HG03571 (cell line): Measurements from ENCODE around the gene TRIM69.
"Not testable (repeated sequence)": the region's sequence is repeated elsewhere in the genome, so short reads cannot be mapped to it uniquely, and the experiment has no call there.

Experiments
- ATAC-seq: cut with Tn5 transposase; IDR thresholded peaks from one replicate; pipeline ENCODE4 v1.9.1; 2021; ENCODE audit not compliant: unreplicated experiment

The TRIM69 gene, protein sequence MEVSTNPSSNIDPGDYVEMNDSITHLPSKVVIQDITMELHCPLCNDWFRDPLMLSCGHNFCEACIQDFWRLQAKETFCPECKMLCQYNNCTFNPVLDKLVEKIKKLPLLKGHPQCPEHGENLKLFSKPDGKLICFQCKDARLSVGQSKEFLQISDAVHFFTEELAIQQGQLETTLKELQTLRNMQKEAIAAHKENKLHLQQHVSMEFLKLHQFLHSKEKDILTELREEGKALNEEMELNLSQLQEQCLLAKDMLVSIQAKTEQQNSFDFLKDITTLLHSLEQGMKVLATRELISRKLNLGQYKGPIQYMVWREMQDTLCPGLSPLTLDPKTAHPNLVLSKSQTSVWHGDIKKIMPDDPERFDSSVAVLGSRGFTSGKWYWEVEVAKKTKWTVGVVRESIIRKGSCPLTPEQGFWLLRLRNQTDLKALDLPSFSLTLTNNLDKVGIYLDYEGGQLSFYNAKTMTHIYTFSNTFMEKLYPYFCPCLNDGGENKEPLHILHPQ

DNA sequence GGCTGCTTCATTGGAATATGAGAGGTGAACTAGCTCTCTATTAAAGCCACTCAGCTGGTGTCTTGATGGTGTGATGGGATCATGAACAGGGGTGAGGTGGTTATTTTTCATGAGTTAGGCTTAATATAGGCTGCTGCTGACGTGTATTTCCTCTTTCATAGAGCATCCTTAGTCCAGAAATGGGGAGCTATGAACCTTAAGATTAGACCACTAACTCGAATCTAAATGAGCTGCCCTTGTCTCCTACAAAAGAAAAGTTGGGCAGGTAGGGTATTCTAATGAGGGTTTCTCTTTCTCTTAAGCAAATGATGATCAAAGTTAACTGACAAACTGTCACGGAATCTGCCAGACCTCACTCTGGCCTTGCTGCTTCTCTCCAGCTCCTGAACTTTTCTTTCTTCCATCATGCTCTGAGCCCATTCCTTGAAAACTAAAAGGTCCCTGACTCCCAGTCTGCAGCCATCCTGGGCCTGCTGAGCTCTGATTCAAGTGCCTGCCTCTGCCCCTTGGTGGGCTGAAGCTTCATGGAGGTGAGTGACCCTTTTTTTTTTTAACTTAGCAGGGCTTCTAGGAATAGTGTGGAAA lies at the start of gene TRIM69:
Gene TRIM69, plus strand, starts transcription at position 348 of the 585 bp plus-strand sequence. Its CDS starts 177 bp downstream, at position 525.
- ATAC-seq, result no peak

DNA sequence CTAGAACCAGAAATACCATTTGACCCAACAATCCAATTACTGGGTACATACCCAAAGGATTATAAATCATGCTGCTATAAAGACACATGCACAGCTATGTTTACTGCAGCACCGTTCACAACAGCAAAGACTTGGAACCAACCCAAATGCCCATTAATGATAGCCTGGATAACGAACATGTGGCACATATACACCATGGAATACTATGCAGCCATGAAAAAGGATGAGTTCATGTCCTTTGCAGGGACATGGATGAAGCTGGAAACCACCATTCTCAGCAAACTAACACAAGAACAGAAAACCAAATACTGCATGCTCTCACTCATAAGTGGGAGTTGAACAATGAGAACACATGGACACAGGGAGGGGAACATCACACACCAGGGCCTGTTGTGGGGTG lies 47.0 kb upstream of the TRIM69 start:
- ATAC-seq, result not testable (repeated sequence)

DNA sequence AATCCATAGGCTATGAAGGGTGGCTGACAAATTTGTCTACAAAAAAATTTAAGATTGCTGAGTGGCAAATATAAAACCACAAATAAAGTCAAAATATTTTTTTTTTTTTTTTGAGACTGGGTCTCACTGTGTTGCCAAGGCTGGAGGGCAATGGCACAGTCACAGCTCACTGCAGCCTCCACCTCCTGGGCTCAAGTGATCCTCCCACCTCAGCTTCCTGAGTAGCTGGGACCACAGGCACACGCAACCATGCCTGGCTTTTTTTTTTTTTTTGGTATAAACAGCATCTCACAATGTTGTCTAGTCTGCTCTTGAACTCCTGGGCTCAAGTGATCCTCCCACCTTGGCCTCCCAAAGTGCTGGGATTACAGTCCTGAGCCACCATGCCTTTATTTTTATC lies 46.1 kb upstream of the TRIM69 start:
- not testable (repeated sequence) for ATAC-seq

DNA sequence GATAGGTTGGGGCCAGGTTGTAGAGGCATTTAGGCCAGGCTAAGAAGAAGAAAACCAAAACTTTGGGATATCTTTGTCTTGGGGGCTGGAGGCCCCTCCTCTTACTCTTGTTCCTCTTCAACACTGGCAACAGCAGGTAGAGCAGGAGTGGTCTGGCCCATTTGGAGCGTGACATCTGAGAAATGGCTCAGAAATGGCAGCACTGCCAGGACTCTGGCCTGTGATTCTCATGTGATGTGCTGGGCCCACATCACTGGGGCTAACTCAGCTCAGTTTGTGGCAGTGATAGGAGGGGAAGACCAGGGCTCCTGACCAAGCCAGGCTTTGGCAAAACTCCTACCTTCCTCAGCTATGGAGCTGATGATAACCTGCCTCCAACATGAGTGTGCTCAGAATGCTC lies 43.7 kb upstream of the TRIM69 start:
- ATAC-seq, result no peak

DNA sequence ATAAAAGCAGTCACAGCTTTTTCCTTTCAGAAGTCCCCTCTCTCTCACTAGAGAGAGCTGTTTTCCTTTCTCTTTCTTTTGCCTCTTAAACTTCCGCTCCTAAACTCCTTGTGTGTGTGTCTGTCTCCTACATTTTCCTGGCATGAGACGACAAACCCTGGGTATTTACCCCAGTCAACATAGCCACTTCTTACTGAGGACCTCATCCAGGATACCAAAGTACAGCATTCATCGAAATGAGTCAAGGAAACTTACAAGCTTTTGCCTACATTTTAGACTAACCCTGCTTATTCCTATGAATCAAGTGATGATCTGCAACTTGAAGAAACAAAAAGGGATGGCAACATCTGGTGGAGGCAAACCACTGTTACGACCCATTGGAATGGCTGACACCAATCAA lies 41.9 kb upstream of the TRIM69 start:
- no peak for ATAC-seq

DNA sequence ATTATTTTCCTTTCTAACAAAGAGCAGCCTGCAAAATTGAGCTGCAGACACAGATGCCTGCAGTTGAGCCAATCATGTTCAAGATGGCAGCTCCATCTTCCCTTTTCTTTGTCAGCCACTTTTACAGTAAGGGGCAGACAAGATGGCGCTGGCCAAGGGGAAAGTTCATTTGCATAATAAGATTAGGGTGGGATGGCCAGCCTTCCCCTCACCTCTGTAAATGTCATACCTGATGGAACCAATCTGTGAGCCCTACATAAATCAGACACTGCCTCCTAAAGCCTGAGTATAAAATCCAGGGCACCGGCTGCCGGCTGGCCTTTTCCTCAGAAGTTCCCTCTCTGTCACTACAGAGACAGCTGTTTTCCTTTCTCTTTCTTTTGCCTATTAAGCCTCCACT lies 41.0 kb upstream of the TRIM69 start:
- no peak for ATAC-seq

DNA sequence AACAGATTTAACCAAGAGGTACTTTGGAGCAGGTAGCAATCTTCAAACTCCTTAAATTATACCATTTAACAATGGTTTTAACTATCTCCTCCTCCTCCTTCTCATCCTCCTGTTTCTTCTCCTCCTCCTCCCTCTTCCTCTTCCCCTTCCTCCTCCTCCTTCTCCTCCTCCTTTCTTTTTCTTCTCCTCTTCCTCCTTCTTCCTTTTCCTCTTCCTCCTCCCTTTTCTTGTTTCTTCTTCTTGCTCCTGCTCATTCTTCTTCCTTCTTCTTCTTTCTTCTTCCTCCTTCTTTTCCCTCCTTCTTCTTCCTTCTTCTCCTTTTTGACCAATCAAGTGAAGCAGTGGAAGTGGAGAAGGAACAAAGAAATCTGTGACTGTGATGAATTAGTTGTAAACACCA lies 39.3 kb upstream of the TRIM69 start:
- no peak for ATAC-seq

DNA sequence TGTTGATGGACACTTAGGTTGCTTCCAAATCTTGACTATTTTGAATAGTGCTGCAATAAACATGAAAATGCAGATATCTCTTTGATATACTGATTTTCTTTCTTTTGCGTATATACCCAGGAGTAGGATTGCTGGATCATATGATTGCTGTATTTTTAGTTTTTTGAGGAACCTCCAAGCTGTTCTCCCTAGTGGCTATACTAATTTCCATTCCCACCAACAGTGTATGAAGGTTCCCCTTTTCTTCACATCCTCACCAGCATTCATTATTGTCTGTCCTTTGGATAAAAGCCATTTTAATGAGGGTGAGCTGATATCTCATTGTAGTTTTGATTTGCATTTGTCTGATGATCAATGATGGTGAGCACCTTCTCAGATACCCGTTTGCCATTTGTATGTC lies 37.7 kb upstream of the TRIM69 start:
- no peak for ATAC-seq

DNA sequence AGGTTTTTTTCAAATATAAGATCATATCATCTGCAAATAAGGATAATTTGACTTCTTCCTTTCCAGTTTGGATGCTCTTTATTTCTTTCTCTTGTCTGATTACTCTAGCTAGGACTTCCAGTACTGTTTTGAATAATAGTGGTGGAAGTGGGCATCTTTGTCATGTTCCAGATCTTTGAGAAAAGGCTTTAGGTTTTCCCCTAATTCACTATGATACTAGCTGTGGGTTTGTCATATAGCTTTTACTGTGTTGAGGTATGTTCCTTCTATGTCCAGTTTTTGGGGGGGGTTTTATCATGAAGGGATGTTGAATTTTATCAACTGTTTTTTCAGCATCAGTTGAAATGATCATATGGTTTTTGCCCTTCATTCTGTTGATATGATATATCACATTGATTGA lies 35.7 kb upstream of the TRIM69 start:
- ATAC-seq, result not testable (repeated sequence)

DNA sequence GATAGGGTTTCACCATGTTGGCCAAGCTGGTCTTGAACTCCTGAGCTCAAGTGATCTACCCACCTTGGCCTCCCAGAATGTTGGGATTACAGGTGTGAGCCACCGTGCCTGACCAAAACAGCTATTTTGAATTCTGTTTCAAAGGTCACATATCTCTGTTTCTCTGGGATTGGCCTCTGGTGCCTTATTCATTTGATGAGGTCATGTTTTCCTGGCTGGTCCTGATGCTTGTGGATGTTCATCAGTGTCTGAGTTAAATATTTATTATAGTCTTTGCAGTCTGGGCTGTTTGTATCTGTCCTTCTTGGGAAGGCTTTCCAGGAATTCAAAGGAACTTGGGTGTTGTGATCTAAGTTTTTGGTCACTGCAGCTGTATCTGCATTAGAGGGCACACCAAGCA lies 30.3 kb upstream of the TRIM69 start:
- no peak for ATAC-seq

DNA sequence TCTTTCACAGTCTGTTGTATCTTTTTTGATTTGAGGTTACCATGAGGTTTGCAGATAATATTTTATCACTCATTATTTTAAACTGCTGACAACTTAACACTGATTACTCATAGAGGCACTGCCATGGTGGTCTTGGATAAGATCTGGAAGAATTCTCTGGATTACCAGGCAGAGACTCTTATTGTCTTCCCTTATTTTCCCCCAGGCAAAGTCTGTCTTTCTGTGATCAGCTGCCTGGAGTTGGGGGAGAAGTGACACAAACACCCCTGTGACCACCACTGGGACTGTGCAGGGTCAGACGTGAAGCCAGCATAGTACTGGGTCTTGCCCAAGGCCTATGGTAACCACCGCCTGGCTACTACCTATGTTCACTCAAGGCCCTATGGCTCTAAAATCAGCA lies 29.9 kb upstream of the TRIM69 start:
- ATAC-seq, result no peak

DNA sequence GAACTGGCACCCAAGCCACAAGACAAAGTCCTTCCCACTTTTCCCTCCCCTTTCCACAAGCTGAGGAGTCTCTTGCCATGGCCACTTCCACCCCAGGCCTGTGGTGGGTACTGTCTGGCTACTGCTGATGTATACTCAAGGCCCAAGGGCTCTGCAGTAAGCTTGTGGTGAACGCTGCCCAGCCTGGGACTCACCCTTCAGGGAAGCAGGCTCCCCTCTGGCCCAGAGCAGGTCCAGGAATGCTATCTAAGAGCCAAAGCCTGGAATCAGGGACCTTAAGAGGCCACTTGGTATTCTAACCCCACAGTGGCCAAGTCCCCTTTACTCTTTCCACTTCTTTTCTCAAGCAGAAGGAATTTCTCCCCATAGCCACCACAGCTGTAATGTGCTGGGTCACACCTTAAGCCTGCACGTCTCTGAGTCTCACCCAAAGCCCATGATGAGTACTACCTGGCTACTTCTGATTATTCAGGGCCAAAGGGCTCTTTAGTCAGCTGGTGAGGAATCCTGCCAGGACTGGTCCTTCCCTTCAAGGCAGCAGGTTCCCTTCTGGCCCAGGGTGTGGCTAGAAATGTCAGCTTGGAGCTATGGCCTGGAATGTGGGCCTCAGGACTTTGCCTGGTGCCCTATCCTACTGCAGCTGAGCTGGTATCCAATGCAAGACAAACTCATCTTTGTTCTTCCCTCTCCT lies 29.2 kb upstream of the TRIM69 start:
- ATAC-seq, result no peak

DNA sequence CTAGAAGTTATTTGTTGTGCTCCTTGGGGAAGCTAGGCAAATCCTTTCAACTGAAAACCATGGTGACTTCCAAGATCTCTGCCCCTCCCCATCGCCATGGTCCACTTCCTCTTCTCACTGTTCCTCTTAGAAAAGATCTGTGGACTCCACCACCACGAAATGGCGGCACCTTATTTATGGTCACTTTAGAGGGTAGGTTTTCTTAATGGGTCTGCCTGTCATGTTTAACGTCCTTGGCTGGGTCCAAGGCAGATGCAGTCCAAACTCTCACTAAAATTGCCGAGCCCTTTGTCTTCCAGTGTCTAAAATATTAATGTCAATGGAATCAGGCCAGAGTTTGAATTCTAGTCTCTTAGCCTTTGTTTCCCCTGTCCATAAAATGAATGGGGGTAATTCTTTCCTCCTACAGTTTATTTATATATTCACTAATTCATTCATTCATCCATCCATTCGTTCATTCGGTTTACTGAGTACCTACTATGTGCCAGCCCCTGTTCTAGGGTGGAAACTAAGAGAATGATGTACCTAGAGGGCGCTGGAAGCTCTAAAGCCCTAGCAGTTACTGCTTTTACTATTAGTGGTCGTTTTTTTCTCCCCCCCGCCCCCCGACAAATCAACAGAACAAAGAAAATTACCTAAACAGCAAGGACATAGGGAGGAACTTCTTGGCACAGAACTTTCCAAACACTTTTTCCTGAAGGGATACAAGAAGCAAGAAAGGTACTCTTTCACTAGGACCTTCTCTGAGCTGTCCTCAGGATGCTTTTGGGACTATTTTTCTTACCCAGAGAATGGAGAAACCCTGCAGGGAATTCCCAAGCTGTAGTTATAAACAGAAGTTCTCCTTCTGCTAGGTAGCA lies 25.9 kb upstream of the TRIM69 start:
- ATAC-seq, result no peak

DNA sequence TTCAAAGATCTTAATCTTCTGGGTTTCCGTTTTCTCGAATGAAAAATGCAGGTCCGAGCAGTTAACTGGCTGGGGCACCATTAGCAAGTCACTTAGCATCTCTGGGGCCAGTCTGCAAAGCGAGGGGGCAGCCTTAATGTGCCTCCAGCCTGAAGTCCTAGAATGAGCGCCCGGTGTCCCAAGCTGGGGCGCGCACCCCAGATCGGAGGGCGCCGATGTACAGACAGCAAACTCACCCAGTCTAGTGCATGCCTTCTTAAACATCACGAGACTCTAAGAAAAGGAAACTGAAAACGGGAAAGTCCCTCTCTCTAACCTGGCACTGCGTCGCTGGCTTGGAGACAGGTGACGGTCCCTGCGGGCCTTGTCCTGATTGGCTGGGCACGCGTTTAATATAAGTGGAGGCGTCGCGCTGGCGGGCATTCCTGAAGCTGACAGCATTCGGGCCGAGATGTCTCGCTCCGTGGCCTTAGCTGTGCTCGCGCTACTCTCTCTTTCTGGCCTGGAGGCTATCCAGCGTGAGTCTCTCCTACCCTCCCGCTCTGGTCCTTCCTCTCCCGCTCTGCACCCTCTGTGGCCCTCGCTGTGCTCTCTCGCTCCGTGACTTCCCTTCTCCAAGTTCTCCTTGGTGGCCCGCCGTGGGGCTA lies 25.1 kb upstream of the TRIM69 start, which contains the start of the genes B2M and PATL2:
Gene B2M, plus strand, starts transcription at position 422 of the 647 bp plus-strand sequence. Its CDS starts 30 bp downstream, at position 452.
Gene PATL2, minus strand, starts transcription at position 228 of the 647 bp plus-strand sequence. CDS start 34,833 bp downstream, outside the sequence.
- ATAC-seq, result peak; percentile 76

DNA sequence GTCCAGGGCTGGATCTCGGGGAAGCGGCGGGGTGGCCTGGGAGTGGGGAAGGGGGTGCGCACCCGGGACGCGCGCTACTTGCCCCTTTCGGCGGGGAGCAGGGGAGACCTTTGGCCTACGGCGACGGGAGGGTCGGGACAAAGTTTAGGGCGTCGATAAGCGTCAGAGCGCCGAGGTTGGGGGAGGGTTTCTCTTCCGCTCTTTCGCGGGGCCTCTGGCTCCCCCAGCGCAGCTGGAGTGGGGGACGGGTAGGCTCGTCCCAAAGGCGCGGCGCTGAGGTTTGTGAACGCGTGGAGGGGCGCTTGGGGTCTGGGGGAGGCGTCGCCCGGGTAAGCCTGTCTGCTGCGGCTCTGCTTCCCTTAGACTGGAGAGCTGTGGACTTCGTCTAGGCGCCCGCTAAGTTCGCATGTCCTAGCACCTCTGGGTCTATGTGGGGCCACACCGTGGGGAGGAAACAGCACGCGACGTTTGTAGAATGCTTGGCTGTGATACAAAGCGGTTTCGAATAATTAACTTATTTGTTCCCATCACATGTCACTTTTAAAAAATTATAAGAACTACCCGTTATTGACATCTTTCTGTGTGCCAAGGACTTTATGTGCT lies 24.5 kb upstream of the TRIM69 start:
- ATAC-seq, result peak; percentile 5

DNA sequence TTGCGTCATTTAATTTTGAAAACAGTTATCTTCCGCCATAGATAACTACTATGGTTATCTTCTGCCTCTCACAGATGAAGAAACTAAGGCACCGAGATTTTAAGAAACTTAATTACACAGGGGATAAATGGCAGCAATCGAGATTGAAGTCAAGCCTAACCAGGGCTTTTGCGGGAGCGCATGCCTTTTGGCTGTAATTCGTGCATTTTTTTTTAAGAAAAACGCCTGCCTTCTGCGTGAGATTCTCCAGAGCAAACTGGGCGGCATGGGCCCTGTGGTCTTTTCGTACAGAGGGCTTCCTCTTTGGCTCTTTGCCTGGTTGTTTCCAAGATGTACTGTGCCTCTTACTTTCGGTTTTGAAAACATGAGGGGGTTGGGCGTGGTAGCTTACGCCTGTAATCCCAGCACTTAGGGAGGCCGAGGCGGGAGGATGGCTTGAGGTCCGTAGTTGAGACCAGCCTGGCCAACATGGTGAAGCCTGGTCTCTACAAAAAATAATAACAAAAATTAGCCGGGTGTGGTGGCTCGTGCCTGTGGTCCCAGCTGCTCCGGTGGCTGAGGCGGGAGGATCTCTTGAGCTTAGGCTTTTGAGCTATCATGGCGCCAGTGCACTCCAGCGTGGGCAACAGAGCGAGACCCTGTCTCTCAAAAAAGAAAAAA lies 23.9 kb upstream of the TRIM69 start:
- no peak for ATAC-seq

DNA sequence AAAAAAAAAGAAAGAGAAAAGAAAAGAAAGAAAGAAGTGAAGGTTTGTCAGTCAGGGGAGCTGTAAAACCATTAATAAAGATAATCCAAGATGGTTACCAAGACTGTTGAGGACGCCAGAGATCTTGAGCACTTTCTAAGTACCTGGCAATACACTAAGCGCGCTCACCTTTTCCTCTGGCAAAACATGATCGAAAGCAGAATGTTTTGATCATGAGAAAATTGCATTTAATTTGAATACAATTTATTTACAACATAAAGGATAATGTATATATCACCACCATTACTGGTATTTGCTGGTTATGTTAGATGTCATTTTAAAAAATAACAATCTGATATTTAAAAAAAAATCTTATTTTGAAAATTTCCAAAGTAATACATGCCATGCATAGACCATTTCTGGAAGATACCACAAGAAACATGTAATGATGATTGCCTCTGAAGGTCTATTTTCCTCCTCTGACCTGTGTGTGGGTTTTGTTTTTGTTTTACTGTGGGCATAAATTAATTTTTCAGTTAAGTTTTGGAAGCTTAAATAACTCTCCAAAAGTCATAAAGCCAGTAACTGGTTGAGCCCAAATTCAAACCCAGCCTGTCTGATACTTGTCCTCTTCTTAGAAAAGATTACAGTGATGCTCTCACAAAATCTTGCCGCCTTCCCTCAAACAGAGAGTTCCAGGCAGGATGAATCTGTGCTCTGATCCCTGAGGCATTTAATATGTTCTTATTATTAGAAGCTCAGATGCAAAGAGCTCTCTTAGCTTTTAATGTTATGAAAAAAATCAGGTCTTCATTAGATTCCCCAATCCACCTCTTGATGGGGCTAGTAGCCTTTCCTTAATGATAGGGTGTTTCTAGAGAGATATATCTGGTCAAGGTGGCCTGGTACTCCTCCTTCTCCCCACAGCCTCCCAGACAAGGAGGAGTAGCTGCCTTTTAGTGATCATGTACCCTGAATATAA lies 23.0 kb upstream of the TRIM69 start:
- ATAC-seq, result no peak

DNA sequence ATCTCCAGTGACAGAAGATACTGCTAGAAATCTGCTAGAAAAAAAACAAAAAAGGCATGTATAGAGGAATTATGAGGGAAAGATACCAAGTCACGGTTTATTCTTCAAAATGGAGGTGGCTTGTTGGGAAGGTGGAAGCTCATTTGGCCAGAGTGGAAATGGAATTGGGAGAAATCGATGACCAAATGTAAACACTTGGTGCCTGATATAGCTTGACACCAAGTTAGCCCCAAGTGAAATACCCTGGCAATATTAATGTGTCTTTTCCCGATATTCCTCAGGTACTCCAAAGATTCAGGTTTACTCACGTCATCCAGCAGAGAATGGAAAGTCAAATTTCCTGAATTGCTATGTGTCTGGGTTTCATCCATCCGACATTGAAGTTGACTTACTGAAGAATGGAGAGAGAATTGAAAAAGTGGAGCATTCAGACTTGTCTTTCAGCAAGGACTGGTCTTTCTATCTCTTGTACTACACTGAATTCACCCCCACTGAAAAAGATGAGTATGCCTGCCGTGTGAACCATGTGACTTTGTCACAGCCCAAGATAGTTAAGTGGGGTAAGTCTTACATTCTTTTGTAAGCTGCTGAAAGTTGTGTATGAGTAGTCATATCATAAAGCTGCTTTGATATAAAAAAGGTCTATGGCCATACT lies 21.1 kb upstream of the TRIM69 start:
- ATAC-seq, result no peak
